Measurements from ENCODE around the gene TIGD3. TPM values are rescaled to one million over a fixed set of nuclear protein-coding genes. Genes with fewer than 3 reads are reported as not detected.

The TIGD3 gene
- total and polyA plus RNA-seq, 10 of the 15 experiments (the other 5 are each of a cell fraction or from before 2014, with no cell fraction given): 0.13 to 1.4 (median 0.57) TPM

DNA sequence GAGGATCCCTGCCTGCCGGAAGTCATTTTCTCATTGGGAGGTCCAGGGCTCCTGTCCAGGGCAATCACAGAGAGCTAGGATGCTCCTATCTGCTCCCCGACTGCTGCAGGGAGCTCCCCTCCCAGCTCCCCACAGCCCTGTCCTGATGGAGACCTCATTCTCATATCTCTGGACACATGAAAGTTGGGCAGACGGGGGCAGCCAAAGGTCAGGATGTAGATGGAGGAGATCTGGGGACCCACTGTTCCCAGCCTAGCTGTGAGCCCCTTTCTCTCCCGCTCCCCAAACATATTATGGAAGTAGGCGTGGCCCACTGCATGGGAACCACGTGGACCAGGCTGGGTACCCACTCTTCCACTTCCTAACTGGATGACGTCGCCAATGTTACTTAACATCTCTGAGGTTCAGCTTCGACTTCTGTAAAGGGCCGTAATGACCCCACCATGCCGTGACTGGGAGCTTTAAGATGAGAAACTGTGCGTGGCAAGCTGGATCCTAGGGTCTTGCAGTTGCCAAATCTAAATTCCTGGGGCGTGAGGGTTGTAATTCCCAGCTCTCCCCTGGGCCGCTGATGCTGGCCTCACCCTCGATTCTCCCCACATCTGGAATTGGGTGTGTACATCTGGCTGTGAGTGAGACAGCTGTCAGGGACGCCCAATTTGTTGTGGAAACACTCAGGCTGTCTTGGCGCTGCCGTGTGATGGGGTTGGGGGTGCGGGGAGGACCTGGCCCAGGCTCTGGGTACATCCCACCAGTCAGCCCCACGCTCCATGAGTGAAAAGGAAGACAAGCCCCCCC is 38.1 kb upstream of the TIGD3 start:
- BruUV-seq (replicated peaks): no TSS peak
- H2AFZ ChIP-seq (ENCODE audit: control insufficient read depth, low read depth, low read length): no peak overlapping the region
- no peak for DNase-seq (ENCODE audit: low read depth, low spot score)
- H3K27me3 ChIP-seq (replicated peaks in 1 of 2; ENCODE audit: control insufficient read depth in 2 of 2, insufficient read depth in 2 of 2, low read length in 1 of 2): peaks cover 0 to 1% of the 10 kb centered on the region in 2 experiments; a peak in 2 of 4 replicates
- RAD21 ChIA-PET (ENCODE audit: unreplicated experiment): interaction anchor here (0.7 to 7.9 kb wide), 20 partner anchors 9 to 469 kb away, joined by 3 to 254 read pairs (median 4); partner anchors contain the start of genes CAPN1, DPF2, POLA2 and TM7SF2
- CTCF ChIA-PET: interaction anchor here (0.6 to 15.4 kb wide), 30 partner anchors 8 to 477 kb away, joined by 3 to 351 read pairs (median 6); partner anchors contain the start of genes CDCA5, DPF2, POLA2 and TM7SF2
- no peaks in the 10 kb centered on the region for H3K4me1 ChIP-seq (ENCODE audit: control insufficient read depth, insufficient read depth, low read length)
- H3K27ac ChIP-seq (ENCODE audit: control insufficient read depth, insufficient read depth): no peak overlapping the region
- no peak for ATAC-seq
- in situ Hi-C loops (cut with MboI) (no loop called here), intact Hi-C loops (cut with micrococcal nuclease; ENCODE audit: unreplicated experiment) (loop anchor here (5.0 kb wide), 1 partner anchor 196 kb away; no protein-coding TSS in a partner anchor)
- no peaks in the 10 kb centered on the region for H3K79me2 ChIP-seq (ENCODE audit: control insufficient read depth, insufficient read depth, low read length)
- SMC1A ChIA-PET (ENCODE audit: uncharacterized antibody, unreplicated experiment): interaction anchor here (0.6 to 11.6 kb wide), 13 partner anchors 9 to 195 kb away, joined by 3 to 180 read pairs (median 4); partner anchors contain the start of genes DPF2 and POLA2
- POLR2A ChIA-PET: interaction anchor here (0.5 to 3.1 kb wide), 5 partner anchors 13 to 91 kb away, joined by 3 to 29 read pairs (median 9); no protein-coding TSS in a partner anchor
- no peak overlapping the region for H3K9ac ChIP-seq (ENCODE audit: control insufficient read depth, insufficient read depth, low read length)
- H3K4me3 ChIP-seq: no peak overlapping the region
- no peaks in the 10 kb centered on the region for H3K9me3 ChIP-seq (replicated peaks; ENCODE audit: control insufficient read depth, insufficient read depth, low read length)
- no peaks in the 10 kb centered on the region for H4K20me1 ChIP-seq (ENCODE audit: control insufficient read depth, insufficient read depth)
- TF ChIP-seq NR2F1 (conservative IDR thresholded peaks at IDR 0.05): no peak
- no peak for TF ChIP-seq RCOR1 (conservative IDR thresholded peaks at IDR 0.05; ENCODE audit: low read depth, low read length)
- WGBS (ENCODE audit: insufficient coverage, insufficient replicate concordance, low lambda C conversion rate, missing lambda C conversion rate): 48% methylated on average over 20 of the region's 20 CpGs
- FAIRE-seq: no peak
- H3K36me3 ChIP-seq (ENCODE audit: control insufficient read depth in 2 of 2, insufficient read depth in 2 of 2, low read length in 1 of 2): no peaks in the 10 kb centered on the region
- no peak overlapping the region for H3K4me2 ChIP-seq (ENCODE audit: control insufficient read depth, insufficient read depth)

DNA sequence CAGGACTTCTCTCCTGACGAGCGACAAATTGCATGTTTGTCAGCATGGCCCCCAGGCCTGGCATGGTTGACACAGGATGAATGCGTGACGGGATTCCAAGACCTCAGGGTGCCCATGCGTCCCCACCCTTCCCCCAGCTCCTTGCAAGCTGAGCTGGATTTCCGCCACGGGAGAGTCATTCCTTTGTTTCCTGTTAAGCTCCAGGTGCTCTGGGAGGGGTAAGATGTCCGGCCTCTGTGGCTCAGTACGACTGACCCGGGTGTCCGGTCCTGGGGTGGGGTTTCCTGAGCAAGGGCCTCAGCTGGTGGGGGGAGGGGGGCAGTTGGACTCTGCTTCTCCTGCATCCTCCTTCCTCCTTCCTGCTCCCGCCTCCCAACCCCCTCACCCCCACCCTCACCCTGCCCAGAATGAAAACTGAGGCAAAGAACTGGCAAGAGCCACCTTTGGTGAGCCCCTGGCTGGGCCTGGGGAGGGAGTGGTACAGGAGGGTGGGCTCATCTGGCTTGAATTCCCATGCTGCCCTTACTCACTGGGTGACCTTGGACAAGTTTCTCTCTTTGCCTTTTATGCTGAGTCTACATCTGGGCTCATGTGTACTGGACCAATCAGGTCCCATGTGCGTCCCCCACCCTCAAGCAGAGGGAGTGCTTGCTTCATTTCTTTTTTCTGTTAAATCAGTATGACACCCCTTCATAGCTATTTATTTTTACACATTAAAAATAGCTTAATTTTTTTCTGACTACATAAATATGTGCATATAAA is 37.3 kb upstream of the TIGD3 start:
- Histone ChIP-seq H3K79me2 (ENCODE audit: control insufficient read depth, insufficient read depth, low read length) (no peaks in the 10 kb centered on the region), H3K4me2 (ENCODE audit: control insufficient read depth, insufficient read depth) (no peak overlapping the region), H3K4me3 (no peak overlapping the region), H3K4me1 (ENCODE audit: control insufficient read depth, insufficient read depth, low read length) (no peaks in the 10 kb centered on the region), H3K9me3 (replicated peaks; ENCODE audit: control insufficient read depth, insufficient read depth, low read length) (no peaks in the 10 kb centered on the region), H3K27me3 (replicated peaks in 1 of 2; ENCODE audit: control insufficient read depth in 2 of 2, insufficient read depth in 2 of 2, low read length in 1 of 2) (peaks cover 0 to 1% of the 10 kb centered on the region in 2 experiments; a peak in 2 of 4 replicates), H2AFZ (ENCODE audit: control insufficient read depth, low read depth, low read length) (no peak overlapping the region), H3K36me3 (ENCODE audit: control insufficient read depth in 2 of 2, insufficient read depth in 2 of 2, low read length in 1 of 2) (no peaks in the 10 kb centered on the region), H4K20me1 (ENCODE audit: control insufficient read depth, insufficient read depth) (no peaks in the 10 kb centered on the region), H3K9ac (ENCODE audit: control insufficient read depth, insufficient read depth, low read length) (no peak overlapping the region), H3K27ac (ENCODE audit: control insufficient read depth, insufficient read depth) (no peak overlapping the region)
- TF ChIP-seq, protein P1, sequence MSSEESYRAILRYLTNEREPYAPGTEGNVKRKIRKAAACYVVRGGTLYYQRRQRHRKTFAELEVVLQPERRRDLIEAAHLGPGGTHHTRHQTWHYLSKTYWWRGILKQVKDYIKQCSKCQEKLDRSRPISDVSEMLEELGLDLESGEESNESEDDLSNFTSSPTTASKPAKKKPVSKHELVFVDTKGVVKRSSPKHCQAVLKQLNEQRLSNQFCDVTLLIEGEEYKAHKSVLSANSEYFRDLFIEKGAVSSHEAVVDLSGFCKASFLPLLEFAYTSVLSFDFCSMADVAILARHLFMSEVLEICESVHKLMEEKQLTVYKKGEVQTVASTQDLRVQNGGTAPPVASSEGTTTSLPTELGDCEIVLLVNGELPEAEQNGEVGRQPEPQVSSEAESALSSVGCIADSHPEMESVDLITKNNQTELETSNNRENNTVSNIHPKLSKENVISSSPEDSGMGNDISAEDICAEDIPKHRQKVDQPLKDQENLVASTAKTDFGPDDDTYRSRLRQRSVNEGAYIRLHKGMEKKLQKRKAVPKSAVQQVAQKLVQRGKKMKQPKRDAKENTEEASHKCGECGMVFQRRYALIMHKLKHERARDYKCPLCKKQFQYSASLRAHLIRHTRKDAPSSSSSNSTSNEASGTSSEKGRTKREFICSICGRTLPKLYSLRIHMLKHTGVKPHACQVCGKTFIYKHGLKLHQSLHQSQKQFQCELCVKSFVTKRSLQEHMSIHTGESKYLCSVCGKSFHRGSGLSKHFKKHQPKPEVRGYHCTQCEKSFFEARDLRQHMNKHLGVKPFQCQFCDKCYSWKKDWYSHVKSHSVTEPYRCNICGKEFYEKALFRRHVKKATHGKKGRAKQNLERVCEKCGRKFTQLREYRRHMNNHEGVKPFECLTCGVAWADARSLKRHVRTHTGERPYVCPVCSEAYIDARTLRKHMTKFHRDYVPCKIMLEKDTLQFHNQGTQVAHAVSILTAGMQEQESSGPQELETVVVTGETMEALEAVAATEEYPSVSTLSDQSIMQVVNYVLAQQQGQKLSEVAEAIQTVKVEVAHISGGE (CRISPR knock-in tag; IDR thresholded peaks at IDR 0.05): no peak
- TF ChIP-seq, protein P2, sequence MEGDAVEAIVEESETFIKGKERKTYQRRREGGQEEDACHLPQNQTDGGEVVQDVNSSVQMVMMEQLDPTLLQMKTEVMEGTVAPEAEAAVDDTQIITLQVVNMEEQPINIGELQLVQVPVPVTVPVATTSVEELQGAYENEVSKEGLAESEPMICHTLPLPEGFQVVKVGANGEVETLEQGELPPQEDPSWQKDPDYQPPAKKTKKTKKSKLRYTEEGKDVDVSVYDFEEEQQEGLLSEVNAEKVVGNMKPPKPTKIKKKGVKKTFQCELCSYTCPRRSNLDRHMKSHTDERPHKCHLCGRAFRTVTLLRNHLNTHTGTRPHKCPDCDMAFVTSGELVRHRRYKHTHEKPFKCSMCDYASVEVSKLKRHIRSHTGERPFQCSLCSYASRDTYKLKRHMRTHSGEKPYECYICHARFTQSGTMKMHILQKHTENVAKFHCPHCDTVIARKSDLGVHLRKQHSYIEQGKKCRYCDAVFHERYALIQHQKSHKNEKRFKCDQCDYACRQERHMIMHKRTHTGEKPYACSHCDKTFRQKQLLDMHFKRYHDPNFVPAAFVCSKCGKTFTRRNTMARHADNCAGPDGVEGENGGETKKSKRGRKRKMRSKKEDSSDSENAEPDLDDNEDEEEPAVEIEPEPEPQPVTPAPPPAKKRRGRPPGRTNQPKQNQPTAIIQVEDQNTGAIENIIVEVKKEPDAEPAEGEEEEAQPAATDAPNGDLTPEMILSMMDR (IDR thresholded peaks at IDR 0.05 in 2 of 3, conservative IDR thresholded peaks at IDR 0.05 in 1 of 3; ENCODE audit: control insufficient read depth in 2 of 3, extremely low read depth in 1 of 3, insufficient read depth in 1 of 3, low read depth in 3 of 3, low read length in 3 of 3): 0 out of 6 replicates have a peak, but pooled peaks of 1 of the 3 experiments have one; percentile 2
- TF ChIP-seq NR2C1 (IDR thresholded peaks at IDR 0.05): no peak
- TF ChIP-seq, protein P3, sequence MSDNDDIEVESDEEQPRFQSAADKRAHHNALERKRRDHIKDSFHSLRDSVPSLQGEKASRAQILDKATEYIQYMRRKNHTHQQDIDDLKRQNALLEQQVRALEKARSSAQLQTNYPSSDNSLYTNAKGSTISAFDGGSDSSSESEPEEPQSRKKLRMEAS (IDR thresholded peaks at IDR 0.05; ENCODE audit: low read depth, low read length): no peak
- ChIA-PET SMC1A (ENCODE audit: uncharacterized antibody, unreplicated experiment) (interaction anchor here (1.2 to 11.6 kb wide), 6 partner anchors 12 to 55 kb away, joined by 3 to 180 read pairs (median 8); partner anchors contain the start of genes DPF2 and POLA2), POLR2A (interaction anchor here (0.5 to 3.1 kb wide), 4 partner anchors 12 to 151 kb away, joined by 3 to 29 read pairs (median 8); no protein-coding TSS in a partner anchor), CTCF (interaction anchor here (0.6 to 15.4 kb wide), 20 partner anchors 14 to 477 kb away, joined by 3 to 351 read pairs (median 6); partner anchors contain the start of genes DPF2, POLA2 and TM7SF2), RAD21 (ENCODE audit: unreplicated experiment) (interaction anchor here (1.1 to 7.9 kb wide), 12 partner anchors 8 to 469 kb away, joined by 3 to 254 read pairs (median 5); partner anchors contain the start of genes CAPN1, DPF2 and POLA2)
- ATAC-seq (no peak), DNase-seq (ENCODE audit: low read depth, low spot score) (no peak), FAIRE-seq (no peak)
- in situ Hi-C loops (cut with MboI): no loop called here
- intact Hi-C loops (cut with micrococcal nuclease; ENCODE audit: unreplicated experiment): loop anchor here (5.0 kb wide), 1 partner anchor 195 kb away; no protein-coding TSS in a partner anchor
- WGBS (ENCODE audit: insufficient coverage, insufficient replicate concordance, low lambda C conversion rate, missing lambda C conversion rate): 47% methylated on average over 12 of the region's 13 CpGs
- BruUV-seq (replicated peaks): no TSS peak
